GM12878 (cell line): ENCODE measurements around the gene KCNQ1. TPM values are rescaled to one million over a fixed set of nuclear protein-coding genes. Genes with fewer than 3 reads are reported as not detected.

Experiments
- CEBPZ ChIP-seq: fragments of 150-350 bp; IDR thresholded peaks from 2 replicates; pipeline ENCODE4 v1.6.1; 2016; ENCODE audit warnings: low read depth, low read length
- HDGF ChIP-seq: fragments of 450-650 bp; IDR thresholded peaks from 2 replicates; pipeline ENCODE4 v1.6.1; 2016; ENCODE audit warnings: antibody characterized with exemption
- IRF3 ChIP-seq: fragments of 450-650 bp; IDR thresholded peaks from 2 replicates; pipeline ENCODE4 v1.6.1; 2014; ENCODE audit warnings: mild to moderate bottlenecking
- PKNOX1 ChIP-seq: fragments of 450-650 bp; IDR thresholded peaks from 2 replicates; pipeline ENCODE4 v1.6.1; 2016; ENCODE audit warnings: mild to moderate bottlenecking
- RELB ChIP-seq: fragments of 450-650 bp; IDR thresholded peaks from 2 replicates; pipeline ENCODE4 v1.6.1; 2017; ENCODE audit warnings: low read depth, mild to moderate bottlenecking, moderate library complexity
- polyA plus RNA-seq, 11 experiments: library from polyadenylated mRNA; depleted of rRNA in 4 of 11; unstranded in 6 of 11; stranded (reverse) in 5 of 11; fragments of >200 nt; fragmentation: Nextera tagmentation in 4 of 11; fragmentation: Illumina TruSeq in 1 of 11; extraction: Ambion mirVana in 4 of 11; extraction: Trizol in 1 of 11; gene quantifications; 1 replicate in 1 of 11; 2 replicates in 10 of 11; pipeline versions ENCODE4 v1.2.1 to v1.2.3, GENCODE V29; 2011 to 2016; ENCODE audit warnings: inconsistent platforms in 2 of 11, missing spikeins in 2 of 11, low read depth in 1 of 11
- total RNA-seq, 4 experiments: library from RNA; depleted of rRNA in 3 of 4; stranded (reverse); fragments of >200 nt in 3 of 4; fragmentation: Illumina TruSeq in 1 of 4; extraction: Trizol in 1 of 4; gene quantifications; 2 replicates each; pipeline versions ENCODE4 v1.2.1 to v1.2.3, GENCODE V29; 2013 to 2021

KCNQ1 gene
- total and polyA plus RNA-seq, 10 of the 15 experiments (the other 5 are each of a cell fraction or from before 2014, with no cell fraction given): 0.03 to 0.15 (median 0.12) TPM; not detected in 7

- no peak for TF ChIP-seq PKNOX1
- TF ChIP-seq CEBPZ: no peak
- no peak for TF ChIP-seq HDGF
- no peak for TF ChIP-seq IRF3
- no peak for TF ChIP-seq RELB
These were observed 223.1 kb downstream of the KCNQ1 start (continued) for GRCh38 chr11:2667940-2668339.
